Measurements from ENCODE around the gene PLCB4. TPM values are rescaled to one million over a fixed set of nuclear protein-coding genes. Genes with fewer than 3 reads are reported as not detected.

The PLCB4 gene
- total RNA-seq, 4 donors from 2014 or later: 20.6 to 45.9 (median 34.2) TPM

GRCh38 chr20:9358001-9358400, 289.1 kb downstream of the PLCB4 start:
- DNase-seq: no peak
- H3K27ac ChIP-seq: no peak overlapping the region
- in situ Hi-C loops (cut with MboI; ENCODE audit: low pct_ligation_motif_present in 1 of 4, low pct_unique_long_range_greater_than_20kb in 1 of 4, low sequenced_read_pairs in 3 of 4) (loop anchor here in 3 of 4 donors (10.0 to 25.0 kb wide), 2 partner anchors 496 to 603 kb away; no protein-coding TSS in a partner anchor), intact Hi-C loops (cut with DNase I; ENCODE audit: low total_unique reads) (loop anchor here (10.0 kb wide), 1 partner anchor 563 kb away; no protein-coding TSS in a partner anchor)
- H3K4me3 ChIP-seq: no peak overlapping the region
- H3K27me3 ChIP-seq: no peaks in the 10 kb centered on the region
- WGBS, 2 donors (ENCODE audit: low coverage in 1 of 2): 76 to 100% methylated on average over 2 of the region's 2 CpGs
- no peaks in the 10 kb centered on the region for H3K9me3 ChIP-seq
- H3K4me1 ChIP-seq: peaks cover 0 to 18% (median 11%) of the 10 kb centered on the region in 4 donors
- no peaks in the 10 kb centered on the region for H3K36me3 ChIP-seq
- TF ChIP-seq EP300 (IDR thresholded peaks at IDR 0.05; ENCODE audit: low read depth): no peak
- TF ChIP-seq, protein P1, sequence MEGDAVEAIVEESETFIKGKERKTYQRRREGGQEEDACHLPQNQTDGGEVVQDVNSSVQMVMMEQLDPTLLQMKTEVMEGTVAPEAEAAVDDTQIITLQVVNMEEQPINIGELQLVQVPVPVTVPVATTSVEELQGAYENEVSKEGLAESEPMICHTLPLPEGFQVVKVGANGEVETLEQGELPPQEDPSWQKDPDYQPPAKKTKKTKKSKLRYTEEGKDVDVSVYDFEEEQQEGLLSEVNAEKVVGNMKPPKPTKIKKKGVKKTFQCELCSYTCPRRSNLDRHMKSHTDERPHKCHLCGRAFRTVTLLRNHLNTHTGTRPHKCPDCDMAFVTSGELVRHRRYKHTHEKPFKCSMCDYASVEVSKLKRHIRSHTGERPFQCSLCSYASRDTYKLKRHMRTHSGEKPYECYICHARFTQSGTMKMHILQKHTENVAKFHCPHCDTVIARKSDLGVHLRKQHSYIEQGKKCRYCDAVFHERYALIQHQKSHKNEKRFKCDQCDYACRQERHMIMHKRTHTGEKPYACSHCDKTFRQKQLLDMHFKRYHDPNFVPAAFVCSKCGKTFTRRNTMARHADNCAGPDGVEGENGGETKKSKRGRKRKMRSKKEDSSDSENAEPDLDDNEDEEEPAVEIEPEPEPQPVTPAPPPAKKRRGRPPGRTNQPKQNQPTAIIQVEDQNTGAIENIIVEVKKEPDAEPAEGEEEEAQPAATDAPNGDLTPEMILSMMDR (IDR thresholded peaks at IDR 0.05): no peak

- Histone ChIP-seq H3K27ac (peak overlapping the region; percentile 29 to 48 (median 37)), H3K27me3 (no peaks in the 10 kb centered on the region), H3K4me1 (peaks cover 0 to 12% (median 10%) of the 10 kb centered on the region in 4 donors), H3K36me3 (no peaks in the 10 kb centered on the region), H3K4me3 (no peak overlapping the region), H3K9me3 (no peaks in the 10 kb centered on the region)
- DNase-seq: peak; percentile 55
- intact Hi-C loops (cut with DNase I; ENCODE audit: low total_unique reads) (loop anchor here (10.0 kb wide), 2 partner anchors 505 to 565 kb away; no protein-coding TSS in a partner anchor), in situ Hi-C loops (cut with MboI; ENCODE audit: low pct_ligation_motif_present in 1 of 4, low pct_unique_long_range_greater_than_20kb in 1 of 4, low sequenced_read_pairs in 3 of 4) (loop anchor here (10.0 to 25.0 kb wide), 4 partner anchors 497 to 605 kb away; no protein-coding TSS in a partner anchor)
- 21 to 36% methylated on average over 6 to 14 of the region's 14 CpGs for WGBS, 2 donors (ENCODE audit: low coverage in 1 of 2)
- TF ChIP-seq POLR2A (IDR thresholded peaks at IDR 0.05) (no peak), EP300 (IDR thresholded peaks at IDR 0.05; ENCODE audit: low read depth) (no peak), POLR2AphosphoS5 (IDR thresholded peaks at IDR 0.05) (no peak)
- TF ChIP-seq, protein P1 (IDR thresholded peaks at IDR 0.05): peak; percentile 44 to 68 (median 54)
Measured at GRCh38 chr20:9359561-9360308, 290.8 kb downstream of the PLCB4 start.

GRCh38 chr20:9360431-9360830, 291.5 kb downstream of the PLCB4 start:
- peaks cover 0 to 12% (median 10%) of the 10 kb centered on the region in 4 donors for H3K4me1 ChIP-seq
- no peaks in the 10 kb centered on the region for H3K9me3 ChIP-seq
- H3K36me3 ChIP-seq: no peaks in the 10 kb centered on the region
- TF ChIP-seq, protein P1 (IDR thresholded peaks at IDR 0.05): no peak
- no peak for TF ChIP-seq POLR2AphosphoS5 (IDR thresholded peaks at IDR 0.05)
- TF ChIP-seq POLR2A (IDR thresholded peaks at IDR 0.05): no peak
- no peak for TF ChIP-seq EP300 (IDR thresholded peaks at IDR 0.05; ENCODE audit: low read depth)
- H3K27me3 ChIP-seq: no peaks in the 10 kb centered on the region
- WGBS, 2 donors (ENCODE audit: low coverage in 1 of 2): 92 to 93% methylated on average over 1 of the region's 1 CpG
- intact Hi-C loops (cut with DNase I; ENCODE audit: low total_unique reads) (loop anchor here (10.0 kb wide), 1 partner anchor 506 kb away; no protein-coding TSS in a partner anchor), in situ Hi-C loops (cut with MboI; ENCODE audit: low pct_ligation_motif_present in 1 of 4, low pct_unique_long_range_greater_than_20kb in 1 of 4, low sequenced_read_pairs in 3 of 4) (loop anchor here (10.0 to 25.0 kb wide), 4 partner anchors 498 to 606 kb away; no protein-coding TSS in a partner anchor)
- no peak for DNase-seq
- no peak overlapping the region for H3K4me3 ChIP-seq
- H3K27ac ChIP-seq: no peak overlapping the region

GRCh38 chr20:9363673-9364072, 294.8 kb downstream of the PLCB4 start:
- Histone ChIP-seq H3K4me3 (no peak overlapping the region), H3K36me3 (no peaks in the 10 kb centered on the region), H3K9me3 (no peaks in the 10 kb centered on the region), H3K4me1 (peaks cover 0 to 12% (median 10%) of the 10 kb centered on the region in 4 donors), H3K27ac (no peak overlapping the region), H3K27me3 (no peaks in the 10 kb centered on the region)
- DNase-seq: no peak
- intact Hi-C loops (cut with DNase I; ENCODE audit: low total_unique reads) (loop anchor here (10.0 kb wide), 1 partner anchor 509 kb away; no protein-coding TSS in a partner anchor), in situ Hi-C loops (cut with MboI; ENCODE audit: low pct_ligation_motif_present in 1 of 4, low pct_unique_long_range_greater_than_20kb in 1 of 4, low sequenced_read_pairs in 3 of 4) (loop anchor here (10.0 to 25.0 kb wide), 4 partner anchors 501 to 609 kb away; no protein-coding TSS in a partner anchor)
- 57% methylated on average over 2 of the region's 2 CpGs; no CpG with 5 or more reads in 1 of the 2 donors for WGBS, 2 donors (ENCODE audit: low coverage in 1 of 2)
- TF ChIP-seq POLR2AphosphoS5 (IDR thresholded peaks at IDR 0.05) (no peak), EP300 (IDR thresholded peaks at IDR 0.05; ENCODE audit: low read depth) (no peak), POLR2A (IDR thresholded peaks at IDR 0.05) (no peak)
- TF ChIP-seq, protein P1 (IDR thresholded peaks at IDR 0.05): no peak

Measured in transverse colon (tissue), 4 donors.